NCI-H128 (cell line): ENCODE measurements around the gene AATF.

Experiments
- DNase-seq: peaks from one replicate; lab custom pipeline; 2025; ENCODE audit not compliant: unreplicated experiment; lab: John Stamatoyannopoulos, UW

AATF gene

GRCh38 chr17:36929851-36930582, 18.7 kb upstream of the AATF start:
- no peak for DNase-seq

DNA sequence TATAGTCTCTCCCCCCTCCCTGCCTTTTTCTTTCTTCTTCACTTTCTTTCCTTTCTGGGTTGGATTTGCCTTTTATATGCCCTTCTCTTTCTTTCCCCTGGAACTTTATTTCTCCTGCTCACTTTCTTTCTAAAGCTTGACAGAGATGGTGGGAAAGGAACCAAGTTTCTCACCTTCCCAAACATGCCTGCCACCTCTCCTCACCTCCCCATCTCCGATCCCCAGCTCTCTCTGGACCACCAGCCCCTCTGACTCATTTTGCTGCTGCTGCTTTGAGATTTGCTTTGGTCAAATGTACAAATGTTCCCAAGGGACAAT, 18.2 kb upstream of the AATF start:
- DNase-seq, result no peak

- DNase-seq, result no peak
These were observed 17.6 kb upstream of the AATF start for GRCh38 chr17:36931096-36931696.

GRCh38 chr17:36931697-36932382, 16.9 kb upstream of the AATF start:
- no peak for DNase-seq

GRCh38 chr17:36932383-36932693, 16.4 kb upstream of the AATF start:
- DNase-seq, result no peak

GRCh38 chr17:36932694-36933511, 15.9 kb upstream of the AATF start:
- no peak for DNase-seq

DNA sequence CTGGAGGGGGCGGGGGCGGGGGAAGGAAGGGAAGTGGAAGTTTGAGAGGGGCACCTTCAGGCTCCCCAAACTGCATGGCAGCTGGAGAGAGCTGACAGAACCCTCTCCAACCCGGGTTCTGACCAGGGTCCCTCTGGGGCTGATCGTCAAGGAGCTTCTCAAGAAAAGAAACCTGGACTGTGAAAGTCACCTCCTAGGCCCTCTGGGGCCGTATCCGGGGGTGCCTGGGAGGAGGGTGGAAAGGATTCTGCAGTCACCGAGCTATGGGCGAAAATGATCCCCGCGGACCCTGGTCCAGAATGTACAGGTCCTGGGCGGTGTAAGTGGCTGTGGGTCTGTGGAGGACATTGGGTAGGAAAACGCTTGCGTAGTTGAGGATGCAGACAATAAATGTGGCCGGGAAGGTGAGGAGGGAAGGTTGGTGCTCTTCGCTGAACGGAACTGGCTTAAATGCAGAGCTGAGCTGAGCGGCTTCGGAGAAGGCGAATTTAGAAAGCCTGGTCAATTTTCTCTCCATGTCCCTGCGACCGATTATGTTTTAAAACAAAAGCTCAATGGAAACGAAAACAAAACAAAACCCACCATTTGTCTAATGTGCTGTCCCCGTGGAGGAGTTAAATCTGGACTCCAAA, 15.1 kb upstream of the AATF start:
- no peak for DNase-seq

DNA sequence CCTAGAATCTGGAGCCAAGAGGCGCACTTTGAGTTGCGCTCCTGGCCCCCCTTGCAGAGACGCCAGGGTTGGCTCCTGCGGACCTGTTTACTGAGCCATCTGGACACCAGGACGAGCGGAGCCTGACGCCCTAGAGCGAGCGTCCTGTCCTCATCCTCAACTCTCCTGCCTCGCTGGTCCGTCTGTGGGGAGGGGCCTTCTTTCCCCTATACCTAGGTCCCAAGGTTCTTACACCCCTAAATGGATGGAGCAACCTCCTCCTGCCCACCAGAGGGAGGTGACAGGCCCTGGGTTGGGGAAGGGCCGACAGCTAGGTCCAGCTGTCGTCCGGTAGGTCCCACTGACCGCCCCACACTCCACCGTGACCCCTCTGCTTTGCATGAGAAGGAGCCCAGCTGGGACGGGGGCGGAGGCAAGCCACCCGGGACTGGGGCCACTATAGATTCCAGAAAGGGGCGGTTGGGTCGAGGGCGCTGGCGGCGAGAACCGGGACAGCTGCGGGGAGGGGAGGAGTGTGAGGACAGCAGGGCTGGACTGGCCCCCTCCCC, 14.5 kb upstream of the AATF start:
- DNase-seq, result no peak

GRCh38 chr17:36934692-36935630, 13.8 kb upstream of the AATF start:
- DNase-seq, result no peak

- DNase-seq, result no peak
These were observed 12.9 kb upstream of the AATF start for GRCh38 chr17:36935671-36936454.

DNA sequence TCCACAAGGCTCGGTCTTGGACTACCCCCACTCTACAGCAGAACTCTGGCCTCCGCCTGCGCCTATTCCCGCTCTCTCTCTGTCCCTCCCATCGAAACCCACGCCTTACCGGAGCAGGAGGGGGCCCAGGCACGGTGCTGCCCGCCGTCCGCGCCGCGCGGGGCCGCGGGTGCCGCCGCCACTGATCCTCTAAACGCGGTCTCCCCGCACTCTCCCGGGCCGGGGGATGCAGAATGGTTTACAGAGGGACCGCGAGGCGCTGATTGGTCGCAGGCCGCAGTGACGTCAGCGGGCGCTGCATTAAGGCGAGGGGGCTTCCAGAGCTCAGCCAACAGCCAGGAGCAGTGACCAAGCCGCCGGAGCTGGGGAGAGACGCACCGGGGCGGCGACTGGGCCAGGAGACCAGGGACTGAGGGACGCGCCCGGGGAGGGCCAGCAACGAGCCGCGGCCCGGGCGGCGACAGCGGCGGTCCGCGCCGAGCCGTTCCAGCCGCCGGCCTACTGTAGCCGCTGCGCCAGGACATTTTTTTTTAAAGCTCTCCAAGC, 12.2 kb upstream of the AATF start:
- DNase-seq, result no peak

DNA sequence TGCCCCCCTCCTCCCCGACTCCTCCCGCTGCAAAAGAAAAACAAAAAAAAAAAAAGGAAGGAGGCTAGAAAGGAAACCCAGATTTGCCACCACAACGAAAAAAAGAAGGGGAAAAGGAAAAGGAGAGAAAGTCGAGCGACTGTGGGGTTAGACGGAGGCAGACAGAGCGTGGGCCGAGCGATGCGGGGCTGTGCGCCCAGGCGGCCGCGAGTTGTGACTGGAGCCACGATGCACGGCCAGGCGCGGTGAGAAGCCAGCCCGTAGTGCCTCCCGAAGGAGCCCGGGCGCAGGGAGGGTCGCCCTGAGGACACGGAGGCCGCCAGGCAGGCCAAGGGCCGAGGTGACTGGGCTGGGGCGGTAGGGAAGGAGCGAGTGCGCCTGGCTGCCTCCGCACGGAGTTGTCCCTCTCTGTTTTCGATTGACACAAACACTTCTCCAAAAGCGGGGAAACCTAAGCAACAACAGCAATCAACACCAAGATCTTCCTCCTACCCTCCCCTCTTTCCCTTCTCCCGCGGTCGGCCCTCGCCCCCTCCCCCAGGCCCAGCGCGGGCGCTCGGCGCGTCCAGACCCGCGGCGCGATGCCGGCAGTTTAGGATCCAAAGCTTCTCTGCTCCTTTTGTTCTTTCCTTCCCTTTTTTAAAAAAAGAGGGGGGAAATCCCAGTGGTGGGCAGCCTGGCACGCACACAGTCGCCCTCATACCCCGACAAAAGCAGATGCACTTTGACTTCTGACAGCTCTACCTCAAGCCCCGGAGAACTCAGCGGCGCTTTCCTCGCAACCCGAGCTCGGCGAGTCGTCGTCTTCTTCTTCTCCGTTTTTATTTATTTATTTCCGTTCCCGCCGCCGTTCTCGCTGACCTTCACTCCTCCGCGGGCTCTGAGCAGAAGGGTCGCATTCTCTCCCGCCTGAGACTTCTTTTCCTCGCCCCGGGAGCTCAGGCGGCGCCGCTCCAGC, 11.5 kb upstream of the AATF start, which contains the start of gene LHX1:
Gene LHX1, plus strand, starts transcription at position 475 of the 958 bp plus-strand sequence. CDS start 723 bp downstream, outside the sequence.
- no peak for DNase-seq

GRCh38 chr17:36937959-36938565, 10.7 kb upstream of the AATF start:
- no peak for DNase-seq

GRCh38 chr17:36938566-36939051, 10.1 kb upstream of the AATF start:
- no peak for DNase-seq

- DNase-seq, result no peak
These were observed 9.5 kb upstream of the AATF start for GRCh38 chr17:36939052-36939801.

DNA sequence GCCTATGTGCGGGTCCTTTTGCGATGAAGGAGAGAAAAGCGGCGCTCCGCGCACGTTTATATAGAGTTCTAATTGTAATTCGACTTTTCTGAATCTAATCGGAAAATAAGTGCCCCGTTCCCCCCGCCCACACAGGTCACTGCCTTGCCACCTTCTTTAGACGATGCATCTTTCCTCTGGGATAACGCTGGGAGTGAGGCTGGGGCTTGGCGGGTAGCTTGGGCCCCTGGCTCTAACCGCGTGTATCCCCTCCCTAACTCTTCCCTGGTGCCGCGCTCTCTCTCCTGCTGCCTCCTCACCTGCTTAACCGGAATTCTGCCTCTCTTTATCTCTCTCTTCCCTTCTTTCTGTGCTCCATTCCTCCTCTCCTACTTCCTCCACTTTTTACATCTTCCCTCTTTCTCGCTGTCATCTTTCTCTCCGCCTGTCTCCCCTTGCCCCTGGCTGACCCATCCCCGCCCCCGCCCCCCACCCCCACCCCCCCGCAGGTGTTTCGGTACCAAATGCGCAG, 8.9 kb upstream of the AATF start:
- DNase-seq, result no peak
